IMR-90 (cell line): ENCODE results near the gene AKIRIN2. TPM values are rescaled to one million over a fixed set of nuclear protein-coding genes. Genes with fewer than 3 reads are reported as not detected.

Experiments used
- ATAC-seq: fragments of 200-7000 bp; cut with Tn5 transposase; 2 replicates; pipeline ENCODE4 v1.9.1; 2020; ENCODE audit warnings: low read depth, mild to moderate bottlenecking, moderate library complexity
- BruUV-seq: library from RNA; stranded (reverse); fragments of 400-500 nt; replicated peaks from 2 replicates; lab custom pipeline; 2021; lab: Mats Ljungman, UMichigan
- CTCF ChIA-PET: fragments of 300-600 bp; formaldehyde crosslinking; extraction: SDS; loops from one replicate; lab custom pipeline; 2021; ENCODE audit warnings: antibody characterized with exemption; lab: Yijun Ruan, JAX
- POLR2A ChIA-PET: fragments of 300-600 bp; sonication (Branson Sonifier 250); formaldehyde crosslinking; loops from one replicate; lab custom pipeline; 2022; ENCODE audit warnings: antibody characterized with exemption; ENCODE audit not compliant: unreplicated experiment; lab: Charles Lee
- DNase-seq: peaks from one replicate; pipeline ENCODE4 v3.0.0; 2013
- H2AFZ ChIP-seq: replicated peaks from 2 replicates; pipeline ENCODE3; 2013; ENCODE audit warnings: low read length, mild to moderate bottlenecking; ENCODE audit not compliant: poor library complexity
- H2AK5ac ChIP-seq: 2 replicates; pipeline ENCODE4 v1.6.1; 2013; ENCODE audit warnings: low read depth, low read length, inconsistent platforms
- H2AK9ac ChIP-seq: replicated peaks from 2 replicates; pipeline ENCODE3; 2013; ENCODE audit warnings: mild to moderate bottlenecking, low read depth, low read length, moderate library complexity; ENCODE audit not compliant: poor library complexity
- H2BK120ac ChIP-seq: 2 replicates; pipeline ENCODE4 v1.6.1; 2013; ENCODE audit warnings: low read depth, low read length, inconsistent platforms
- H2BK15ac ChIP-seq: 3 replicates; pipeline ENCODE4 v1.6.1; 2013; ENCODE audit warnings: low read depth, low read length, inconsistent platforms
- H2BK20ac ChIP-seq: 2 replicates; pipeline ENCODE4 v1.6.1; 2013; ENCODE audit warnings: low read depth, mild to moderate bottlenecking, inconsistent platforms, low read length, moderate library complexity
- H2BK5ac ChIP-seq: 2 replicates; pipeline ENCODE4 v1.6.1; 2013; ENCODE audit warnings: mild to moderate bottlenecking, low read depth, low read length, inconsistent platforms; ENCODE audit not compliant: poor library complexity, severe bottlenecking
- H3K14ac ChIP-seq: replicated peaks from 2 replicates; pipeline ENCODE4 v1.6.1; 2013; ENCODE audit warnings: low read depth, low read length, inconsistent platforms
- H3K18ac ChIP-seq: 2 replicates; pipeline ENCODE4 v1.6.1; 2013; ENCODE audit warnings: low read depth, low read length, control low read depth
- H3K23ac ChIP-seq: 2 replicates; pipeline ENCODE4 v1.6.1; 2013; ENCODE audit warnings: low read depth, low read length, inconsistent platforms
- H3K27ac ChIP-seq: 2 replicates; pipeline ENCODE4 v1.5.1; 2013; ENCODE audit warnings: mild to moderate bottlenecking, control low read depth, low read length; ENCODE audit not compliant: insufficient read depth
- H3K27me3 ChIP-seq: 2 replicates; pipeline ENCODE4 v1.6.1; 2013; ENCODE audit warnings: low read length; ENCODE audit not compliant: control insufficient read depth, insufficient read depth
- H3K36me3 ChIP-seq: 2 replicates; pipeline ENCODE4 v1.6.1; 2013; ENCODE audit warnings: low read length, mixed read lengths; ENCODE audit not compliant: control insufficient read depth, insufficient read depth
- H3K4ac ChIP-seq: 2 replicates; pipeline ENCODE4 v1.6.1; 2013; ENCODE audit warnings: low read depth, low read length, inconsistent platforms
- H3K4me1 ChIP-seq: 2 replicates; pipeline ENCODE4 v1.6.1; 2013; ENCODE audit warnings: low read length, mixed read lengths; ENCODE audit not compliant: control insufficient read depth, insufficient read depth
- H3K4me2 ChIP-seq: 2 replicates; pipeline ENCODE4 v1.6.1; 2013; ENCODE audit warnings: low read depth, mild to moderate bottlenecking, control low read depth, low read length, moderate library complexity
- H3K4me3 ChIP-seq: 2 replicates; pipeline ENCODE4 v1.5.1; 2013; ENCODE audit warnings: low read depth, mild to moderate bottlenecking, control low read depth, low read length, moderate library complexity; ENCODE audit not compliant: insufficient read depth
- H3K56ac ChIP-seq: 2 replicates; pipeline ENCODE4 v1.6.1; 2013; ENCODE audit warnings: low read length, inconsistent platforms; ENCODE audit not compliant: insufficient read depth; ENCODE audit errors: extremely low read depth
- H3K79me1 ChIP-seq, 2 experiments: 2 replicates each; pipeline ENCODE4 v1.6.1; 2013; ENCODE audit warnings: low read length in 2 of 2, inconsistent platforms in 1 of 2, low read depth in 1 of 2
- H3K9ac ChIP-seq: 2 replicates; pipeline ENCODE4 v1.6.1; 2013; ENCODE audit warnings: low read depth, low read length, control low read depth
- H3K9me1 ChIP-seq: 2 replicates; pipeline ENCODE4 v1.6.1; 2013; ENCODE audit warnings: low read length, inconsistent platforms; ENCODE audit not compliant: insufficient read depth
- H3K9me3 ChIP-seq: 2 replicates; pipeline ENCODE4 v1.6.1; 2013; ENCODE audit warnings: low read length; ENCODE audit not compliant: control insufficient read depth, insufficient read depth
- H4K20me1 ChIP-seq: 2 replicates; pipeline ENCODE4 v1.6.1; 2013; ENCODE audit warnings: low read length, inconsistent platforms; ENCODE audit not compliant: insufficient read depth
- H4K5ac ChIP-seq: 2 replicates; pipeline ENCODE4 v1.6.1; 2013; ENCODE audit warnings: mild to moderate bottlenecking, low read depth, low read length, control low read depth
- H4K8ac ChIP-seq, 2 experiments: 2 replicates each; pipeline ENCODE4 v1.6.1; 2013; ENCODE audit warnings: low read depth in 2 of 2, low read length in 2 of 2, control low read depth in 1 of 2, inconsistent platforms in 1 of 2
- H4K91ac ChIP-seq: 2 replicates; pipeline ENCODE4 v1.6.1; 2013; ENCODE audit warnings: low read depth, low read length, inconsistent platforms; ENCODE audit not compliant: insufficient read depth
- CHD1 ChIP-seq: IDR thresholded peaks from 2 replicates; pipeline ENCODE4 v1.6.1; 2012; ENCODE audit warnings: low read depth, low read length, improper control_type of control experiment
- CTCF ChIP-seq: conservative IDR thresholded peaks from 2 replicates; pipeline ENCODE4 v1.5.1; 2012; ENCODE audit warnings: mild to moderate bottlenecking, low read depth, low read length, improper control_type of control experiment
- MAZ ChIP-seq: IDR thresholded peaks from 2 replicates; pipeline ENCODE4 v1.6.1; 2012; ENCODE audit warnings: low read depth, mild to moderate bottlenecking, low read length, improper control_type of control experiment, moderate library complexity, borderline replicate concordance
- WGBS, 2 experiments: methylation state at CpG; one replicate each; pipeline versions ENCODE4 v1.1.5 to v1.1.7; 2013; ENCODE audit warnings: missing lambda C conversion rate in 2 of 2; ENCODE audit not compliant: insufficient read length in 1 of 2; ENCODE audit errors: extremely low coverage in 2 of 2; 5-methylcytosine and 5-hydroxymethylcytosine counted together
- dilution Hi-C: fragments of 300-500 bp; cut with HindIII; formaldehyde crosslinking; loops from one replicate; pipeline ENCODE4 v1.14.3; 2018; ENCODE audit warnings: low sequenced_read_pairs; ENCODE audit not compliant: unreplicated experiment
- in situ Hi-C: fragments of 300-500 bp; cut with MboI; formaldehyde crosslinking; loops from 3 replicates; pipeline ENCODE4 v1.14.3; 2019; ENCODE audit warnings: low sequenced_read_pairs, inconsistent platforms, mixed read lengths
- intact Hi-C: fragments of 100-400 bp; cut with micrococcal nuclease; formaldehyde crosslinking; loops from 2 replicates; pipeline ENCODE4 v1.10.0; 2022
- polyA plus RNA-seq, 3 experiments: library from polyadenylated mRNA; depleted of rRNA; stranded (reverse); fragments of >200 nt; gene quantifications; 2 replicates each; pipeline ENCODE4 v1.2.3, GENCODE V29; 2012; ENCODE audit warnings: low replicate concordance in 1 of 3
- total RNA-seq: library from RNA; depleted of rRNA; stranded (reverse); fragments of >200 nt; gene quantifications from 2 replicates; pipeline ENCODE4 v1.2.3, GENCODE V29; 2012

The AKIRIN2 gene
- total and polyA plus RNA-seq, 2 of the 4 experiments (the other 2 are of a cell fraction) = 7.9 to 26.6 TPM

GRCh38 chr6:87661503-87661902 is 40.5 kb downstream of the AKIRIN2 start:
- H3K27me3 ChIP-seq = no peaks in the 10 kb centered on the region
- H3K9ac ChIP-seq = no peak overlapping the region
- DNase-seq (peak; percentile 32), ATAC-seq (no peak)
- peak overlapping the region; percentile 43; the same call in 1 of the 2 replicates for H4K5ac ChIP-seq
- peak overlapping the region; percentile 8; the same call in 1 of the 2 replicates for H2BK20ac ChIP-seq
- peaks cover 2% of the 10 kb centered on the region; the same call in 1 of the 2 replicates for H3K36me3 ChIP-seq
- peaks cover 21% of the 10 kb centered on the region for H3K4me1 ChIP-seq
- dilution Hi-C loops (no loop called here), intact Hi-C loops (no loop called here), in situ Hi-C loops (no loop called here)
- H4K91ac ChIP-seq = peak overlapping the region; percentile 8; the same call in 1 of the 2 replicates
- peak overlapping the region; percentile 55 for H3K23ac ChIP-seq
- H3K4ac ChIP-seq = peak overlapping the region; percentile 48
- H2BK5ac ChIP-seq = peak overlapping the region; percentile 87
- H3K4me3 ChIP-seq = no peak overlapping the region
- H3K9me1 ChIP-seq = peaks cover 15% of the 10 kb centered on the region; the same call in 1 of the 2 replicates
- H2BK120ac ChIP-seq = peak overlapping the region; percentile 72
- ChIA-PET POLR2A (interaction anchor here (0.5 kb wide), 1 partner anchor 1531 kb away, joined by 4 read pairs; no protein-coding TSS in a partner anchor), CTCF (interaction anchor here (0.5 to 0.6 kb wide), 2 partner anchors 10 to 39 kb away, joined by 3 to 4 read pairs; no protein-coding TSS in a partner anchor)
- no peak overlapping the region for H2AK9ac ChIP-seq
- whole genome bisulfite sequencing, 2 experiments = no CpG with 5 or more reads among the region's 1 CpG
- peak overlapping the region; percentile 94 for H3K18ac ChIP-seq
- H3K27ac ChIP-seq = peak overlapping the region; percentile 74; the same call in 1 of the 2 replicates
- H2AK5ac ChIP-seq = peak overlapping the region; percentile 20; the same call in 1 of the 2 replicates
- peak overlapping the region; percentile 14; the same call in 1 of the 2 replicates for H3K4me2 ChIP-seq
- TF ChIP-seq CHD1 (no peak), CTCF (no peak), MAZ (no peak)
- peak overlapping the region; percentile 3 for H2AFZ ChIP-seq
- BruUV-seq = no TSS peak
- H3K56ac ChIP-seq = 0 out of 2 replicates have a peak overlapping the region, but pooled peaks have one; percentile 21
- no peaks in the 10 kb centered on the region for H3K9me3 ChIP-seq
- H4K8ac ChIP-seq = peak overlapping the region in 1 of 2 experiments; percentile 58; a peak in 2 of 4 replicates
- H2BK15ac ChIP-seq = peak overlapping the region; percentile 56; the same call in 2 of the 3 replicates
- H3K14ac ChIP-seq = peak overlapping the region; percentile 34
- H4K20me1 ChIP-seq = no peaks in the 10 kb centered on the region
- H3K79me1 ChIP-seq = peaks cover 2 to 19% of the 10 kb centered on the region in 2 experiments; a peak in 3 of 4 replicates
